ENCODE results near the gene DDX10. TPM values are rescaled to one million over a fixed set of nuclear protein-coding genes. Genes with fewer than 3 reads are reported as not detected.

Gene DDX10
- total and polyA plus RNA-seq, 9 of the 15 experiments (the other 6 are each of a cell fraction or from before 2014, with no cell fraction given) = 33.9 to 94.6 (median 50.7) TPM

GRCh38 chr11:108923413-108923812 lies 258.5 kb downstream of the DDX10 start:
- WGBS (ENCODE audit: insufficient coverage, low coverage, missing lambda C conversion rate) = 79% methylated on average over 1 of the region's 1 CpG
- H3K9me3 ChIP-seq (replicated peaks; ENCODE audit: control insufficient read depth, insufficient read depth, low read depth, low read length) = no peaks in the 10 kb centered on the region
- no peak for FAIRE-seq
- intact Hi-C loops (cut with micrococcal nuclease) = no loop called here
- H3K79me2 ChIP-seq (ENCODE audit: control insufficient read depth, insufficient read depth, low read length) = no peaks in the 10 kb centered on the region
- no peaks in the 10 kb centered on the region for H3K9me1 ChIP-seq (ENCODE audit: control insufficient read depth, insufficient read depth, low read length)
- no TSS peak for BruUV-seq (replicated peaks)
- H3K4me3 ChIP-seq = no peak overlapping the region
- H3K9ac ChIP-seq (ENCODE audit: insufficient read depth in 1 of 2, low read depth in 2 of 2, low read length in 2 of 2) = no peak overlapping the region
- H3K4me2 ChIP-seq (ENCODE audit: insufficient read depth, low read length) = no peak overlapping the region
- in situ Hi-C loops (cut with MboI) = no loop called here
- no peak overlapping the region for H2AFZ ChIP-seq (ENCODE audit: low read depth, low read length)
- no peak for ATAC-seq
- no peaks in the 10 kb centered on the region for H4K20me1 ChIP-seq (replicated peaks; ENCODE audit: control insufficient read depth, insufficient read depth, low read length)
- H3K4me1 ChIP-seq (replicated peaks in 1 of 2; ENCODE audit: control insufficient read depth in 2 of 2, insufficient read depth in 2 of 2, low read length in 2 of 2) = no peaks in the 10 kb centered on the region
- DNase-seq (ENCODE audit: extremely low read depth in 1 of 4, low spot score in 3 of 4) = no peak
- H3K27me3 ChIP-seq (ENCODE audit: control insufficient read depth in 2 of 2, insufficient read depth in 2 of 2, low read length in 2 of 2) = no peaks in the 10 kb centered on the region
- ChIA-PET POLR2A (interaction anchor here (1.4 kb wide), 1 partner anchor 19 kb away, joined by 4 read pairs; no protein-coding TSS in a partner anchor), CTCF (ENCODE audit: low intra/inter-chr PET ratio) (no interaction called here)
- H3K36me3 ChIP-seq (ENCODE audit: control insufficient read depth, insufficient read depth, low read length) = peaks cover 10% of the 10 kb centered on the region
- TF ChIP-seq EWSR1 (IDR thresholded peaks at IDR 0.05; ENCODE audit: borderline replicate concordance, low read depth, partially characterized antibody) = no peak
- no peak for TF ChIP-seq ZNF133 (CRISPR knock-in tag; IDR thresholded peaks at IDR 0.05)
- TF ChIP-seq BDP1 (IDR thresholded peaks at IDR 0.05; ENCODE audit: insufficient read depth, insufficient read length) = no peak
- TF ChIP-seq BCL6 (CRISPR knock-in tag; IDR thresholded peaks at IDR 0.05) = no peak
- TF ChIP-seq TRIM28 (IDR thresholded peaks at IDR 0.05) = no peak
- no peak for TF ChIP-seq SETDB1 (IDR thresholded peaks at IDR 0.05; ENCODE audit: low read length)
- no peak for TF ChIP-seq GTF2E2 (tag; IDR thresholded peaks at IDR 0.05)
- TF ChIP-seq USF2 (CRISPR knock-in tag; IDR thresholded peaks at IDR 0.05) = no peak
- TF ChIP-seq RHOXF2B (CRISPR knock-in tag; conservative IDR thresholded peaks at IDR 0.05) = no peak
- no peak for TF ChIP-seq KDM1A (IDR thresholded peaks at IDR 0.05)
- H3K27ac ChIP-seq (ENCODE audit: extremely low read depth, low read depth, low read length) = no peak overlapping the region
